Fibroblast of lung (primary cell): Measurements from ENCODE around the gene DCTPP1. TPM values are rescaled to one million over a fixed set of nuclear protein-coding genes. Genes with fewer than 3 reads are reported as not detected.
A peak's percentile ranks its signal among the peaks of the same experiment; 100 is the strongest.

Experiments used
- DNase-seq, 2 donors: peaks; one replicate each; pipeline versions ENCODE4 v3.0.0 to v3.0.0-alpha.2; 2010; ENCODE audit warnings: low read depth in 2 of 2
- H2AFZ ChIP-seq: 2 replicates; pipeline ENCODE4 v1.5.1; 2012; ENCODE audit warnings: low read length, control low read depth, inconsistent platforms
- H3K27ac ChIP-seq: 2 replicates; pipeline ENCODE4 v1.5.1; 2011; ENCODE audit warnings: low read length, control low read depth; ENCODE audit not compliant: insufficient read depth
- H3K27me3 ChIP-seq: 2 replicates; pipeline ENCODE4 v1.5.1; 2011; ENCODE audit warnings: mild to moderate bottlenecking, low read length; ENCODE audit not compliant: control insufficient read depth, insufficient read depth
- H3K36me3 ChIP-seq: 2 replicates; pipeline ENCODE4 v1.5.1; 2011; ENCODE audit warnings: low read length; ENCODE audit not compliant: control insufficient read depth, insufficient read depth
- H3K4me1 ChIP-seq: 2 replicates; pipeline ENCODE4 v1.5.1; 2011; ENCODE audit warnings: low read length; ENCODE audit not compliant: control insufficient read depth, insufficient read depth; ENCODE audit errors: extremely low read depth
- H3K4me2 ChIP-seq: 2 replicates; pipeline ENCODE4 v1.5.1; 2011; ENCODE audit warnings: low read length, control low read depth; ENCODE audit not compliant: insufficient read depth; ENCODE audit errors: extremely low read depth
- H3K4me3 ChIP-seq, 4 experiments: fragments of 200-600 bp in 1 of 4; sonication (generic) in 1 of 4; replicated peaks in 1 of 4; 2 replicates each; pipeline ENCODE4 v1.5.1; 2011 to 2016; ENCODE audit warnings: low read length in 4 of 4, low read depth in 3 of 4, mild to moderate bottlenecking in 3 of 4, control low read depth in 2 of 4, inconsistent platforms in 1 of 4, mixed read lengths in 1 of 4; ENCODE audit not compliant: insufficient read depth in 1 of 4; ENCODE audit errors: control extremely low read depth in 1 of 4
- H3K79me2 ChIP-seq: 2 replicates; pipeline ENCODE4 v1.5.1; 2012; ENCODE audit warnings: mild to moderate bottlenecking, low read length, inconsistent platforms; ENCODE audit not compliant: control insufficient read depth, insufficient read depth
- H3K9ac ChIP-seq: 2 replicates; pipeline ENCODE4 v1.5.1; 2011; ENCODE audit warnings: mild to moderate bottlenecking, low read length, control low read depth; ENCODE audit not compliant: insufficient read depth
- H3K9me3 ChIP-seq: 2 replicates; pipeline ENCODE4 v1.5.1; 2012; ENCODE audit warnings: low read depth, low read length; ENCODE audit not compliant: control insufficient read depth, insufficient read depth
- H4K20me1 ChIP-seq: 2 replicates; pipeline ENCODE4 v1.5.1; 2011; ENCODE audit warnings: low read length; ENCODE audit not compliant: control insufficient read depth, insufficient read depth; ENCODE audit errors: extremely low read depth
- CTCF ChIP-seq, 2 donors: IDR thresholded peaks in 1 of 2; conservative IDR thresholded peaks in 1 of 2; 1 replicate in 1 of 2; 2 replicates in 1 of 2; pipeline ENCODE4 v1.5.1; 2011 to 2012; ENCODE audit warnings: low read length in 2 of 2, control low read depth in 1 of 2, inconsistent platforms in 1 of 2, low read depth in 1 of 2, mild to moderate bottlenecking in 1 of 2
- EZH2 ChIP-seq: IDR thresholded peaks from 2 replicates; pipeline ENCODE4 v1.5.1; 2012; ENCODE audit warnings: low read length, control low read depth, mild to moderate bottlenecking; ENCODE audit errors: missing control alignments
- polyA plus RNA-seq, 2 donors: library from polyadenylated mRNA; depleted of rRNA in 1 of 2; stranded (reverse) in 1 of 2; unstranded in 1 of 2; fragments of >200 nt; gene quantifications; 2 replicates each; pipeline ENCODE4 v1.2.1, GENCODE V29; 2011 to 2012; ENCODE audit warnings: missing spikeins in 1 of 2
- total RNA-seq: library from RNA; depleted of rRNA; stranded (reverse); fragments of >200 nt; gene quantifications from 2 replicates; pipeline ENCODE4 v1.2.1, GENCODE V29; 2014

Gene DCTPP1
- total and polyA plus RNA-seq, 2 donors (not counting 1 experiment from before 2014, with no cell fraction given), result 6.6 to 23.6 TPM

- peaks cover 7% of the 10 kb centered on the region for H3K36me3 ChIP-seq
- no peak overlapping the region for H3K4me2 ChIP-seq
- H3K27ac ChIP-seq, result no peak overlapping the region
- no peak overlapping the region for H3K9ac ChIP-seq
- H4K20me1 ChIP-seq, result no peaks in the 10 kb centered on the region
- H3K4me3 ChIP-seq, result no peak overlapping the region
- H2AFZ ChIP-seq, result no peak overlapping the region
- DNase-seq, result no peak
- H3K9me3 ChIP-seq, result no peaks in the 10 kb centered on the region
- H3K4me1 ChIP-seq, result peaks cover 11% of the 10 kb centered on the region
- no peaks in the 10 kb centered on the region for H3K27me3 ChIP-seq
- TF ChIP-seq EZH2 (no peak), CTCF (conservative IDR thresholded peaks at IDR 0.05 in 1 of 2, IDR thresholded peaks at IDR 0.05 in 1 of 2; ENCODE audit: low read depth in 1 of 2, low read length in 2 of 2) (no peak)
- H3K79me2 ChIP-seq, result no peaks in the 10 kb centered on the region
Observed at GRCh38 chr16:30401768-30402425, 27.9 kb downstream of the DCTPP1 start.

- Histone ChIP-seq H3K27me3 (no peaks in the 10 kb centered on the region), H3K4me2 (peak overlapping the region; percentile 89), H3K27ac (peak overlapping the region; percentile 81), H3K9me3 (no peaks in the 10 kb centered on the region), H3K4me1 (peaks cover 11% of the 10 kb centered on the region), H3K79me2 (no peaks in the 10 kb centered on the region), H2AFZ (peak overlapping the region; percentile 77), H3K9ac (peak overlapping the region; percentile 63), H3K36me3 (peaks cover 7% of the 10 kb centered on the region), H4K20me1 (no peaks in the 10 kb centered on the region), H3K4me3 (peak overlapping the region; percentile 52 to 76 (median 62))
- no peak for TF ChIP-seq EZH2
- TF ChIP-seq CTCF (conservative IDR thresholded peaks at IDR 0.05 in 1 of 2, IDR thresholded peaks at IDR 0.05 in 1 of 2; ENCODE audit: low read depth in 1 of 2, low read length in 2 of 2), result no peak
- no peak for DNase-seq
Observed at GRCh38 chr16:30399435-30400186, 30.2 kb downstream of the DCTPP1 start.

GRCh38 chr16:30398661-30399434, 31.0 kb downstream of the DCTPP1 start:
- Histone ChIP-seq H3K36me3 (peaks cover 7% of the 10 kb centered on the region), H3K4me2 (no peak overlapping the region), H2AFZ (no peak overlapping the region), H3K4me3 (no peak overlapping the region), H3K9ac (no peak overlapping the region), H3K27ac (no peak overlapping the region), H3K27me3 (no peaks in the 10 kb centered on the region), H3K9me3 (no peaks in the 10 kb centered on the region), H3K4me1 (peaks cover 14% of the 10 kb centered on the region), H3K79me2 (no peaks in the 10 kb centered on the region), H4K20me1 (no peaks in the 10 kb centered on the region)
- TF ChIP-seq CTCF (conservative IDR thresholded peaks at IDR 0.05 in 1 of 2, IDR thresholded peaks at IDR 0.05 in 1 of 2; ENCODE audit: low read depth in 1 of 2, low read length in 2 of 2), result no peak
- TF ChIP-seq EZH2, result no peak
- DNase-seq, result no peak
